Fibroblast of pulmonary artery (primary cell): Measurements from ENCODE around the gene HEMGN.

Experiments
- DNase-seq: peaks from one replicate; pipeline ENCODE4 v3.0.0-alpha.2; 2010; ENCODE audit warnings: low read depth
- H3K4me3 ChIP-seq: replicated peaks from 2 replicates; pipeline ENCODE4 v1.5.1; 2011; ENCODE audit warnings: low read depth, mild to moderate bottlenecking, control low read depth, low read length, moderate library complexity
- CTCF ChIP-seq: IDR thresholded peaks from 2 replicates; pipeline ENCODE4 v1.5.1; 2011; ENCODE audit warnings: mild to moderate bottlenecking, control low read depth, low read length, inconsistent platforms; ENCODE audit errors: missing control alignments

The HEMGN gene

GRCh38 chr9:97895211-97895610 lies 42.8 kb downstream of the HEMGN start:
- TF ChIP-seq CTCF: no peak

GRCh38 chr9:97892421-97892820 lies 45.6 kb downstream of the HEMGN start:
- DNase-seq: no peak

More at GRCh38 chr9:97895211-97895610, 42.8 kb downstream of the HEMGN start:
- no peak overlapping the region for H3K4me3 ChIP-seq
- DNase-seq: no peak

GRCh38 chr9:97891736-97892135 lies 46.2 kb downstream of the HEMGN start:
- TF ChIP-seq CTCF: no peak

More at GRCh38 chr9:97892421-97892820, 45.6 kb downstream of the HEMGN start:
- TF ChIP-seq CTCF: no peak
- H3K4me3 ChIP-seq: no peak overlapping the region

GRCh38 chr9:97889941-97890887 lies 47.8 kb downstream of the HEMGN start:
- no peak for DNase-seq
- peak; percentile 67 for TF ChIP-seq CTCF

More at GRCh38 chr9:97891736-97892135, 46.2 kb downstream of the HEMGN start:
- no peak overlapping the region for H3K4me3 ChIP-seq
- DNase-seq: no peak

GRCh38 chr9:97880336-97880735 lies 57.6 kb downstream of the HEMGN start:
- TF ChIP-seq CTCF: no peak
- DNase-seq: peak; percentile 51
- H3K4me3 ChIP-seq: no peak overlapping the region

More at GRCh38 chr9:97889941-97890887, 47.8 kb downstream of the HEMGN start:
- no peak overlapping the region for H3K4me3 ChIP-seq
